Fibroblast of pulmonary artery (primary cell): ENCODE data around the gene DENND2C.
A peak's percentile ranks its signal among the peaks of the same experiment; 100 is the strongest.
"Not testable (repeated sequence)": the region's sequence is repeated elsewhere in the genome, so short reads cannot be mapped to it uniquely, and the experiment has no call there.

ENCODE experiments used
- DNase-seq: peaks from one replicate; pipeline ENCODE4 v3.0.0-alpha.2; 2010; ENCODE audit warnings: low read depth
- H3K4me3 ChIP-seq: replicated peaks from 2 replicates; pipeline ENCODE4 v1.5.1; 2011; ENCODE audit warnings: low read depth, mild to moderate bottlenecking, control low read depth, low read length, moderate library complexity
- TF ChIP-seq, protein P1 (sequence below): IDR thresholded peaks from 2 replicates; pipeline ENCODE4 v1.5.1; 2011; ENCODE audit warnings: mild to moderate bottlenecking, control low read depth, low read length, inconsistent platforms; ENCODE audit errors: missing control alignments

DENND2C gene

DNA sequence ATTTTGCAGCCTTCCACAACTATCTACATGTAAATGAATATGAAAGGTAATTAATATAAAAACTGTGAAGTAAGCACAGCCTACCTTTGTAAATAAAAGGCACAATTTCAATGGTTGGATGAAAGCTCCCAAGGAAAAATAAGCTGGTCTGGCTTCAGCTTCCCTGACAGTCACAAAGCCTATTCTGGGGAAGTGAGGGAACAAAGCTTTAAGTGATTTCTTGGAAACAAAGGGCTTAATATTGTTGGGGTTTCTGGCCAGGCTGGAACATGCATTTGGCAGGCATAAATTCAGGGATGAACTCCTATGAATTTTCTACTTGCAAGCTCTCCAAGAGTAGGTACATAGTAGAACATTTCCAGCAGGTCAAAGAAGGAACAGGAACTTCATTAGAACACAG lies 105.7 kb downstream of the DENND2C start:
- TF ChIP-seq, protein P1, sequence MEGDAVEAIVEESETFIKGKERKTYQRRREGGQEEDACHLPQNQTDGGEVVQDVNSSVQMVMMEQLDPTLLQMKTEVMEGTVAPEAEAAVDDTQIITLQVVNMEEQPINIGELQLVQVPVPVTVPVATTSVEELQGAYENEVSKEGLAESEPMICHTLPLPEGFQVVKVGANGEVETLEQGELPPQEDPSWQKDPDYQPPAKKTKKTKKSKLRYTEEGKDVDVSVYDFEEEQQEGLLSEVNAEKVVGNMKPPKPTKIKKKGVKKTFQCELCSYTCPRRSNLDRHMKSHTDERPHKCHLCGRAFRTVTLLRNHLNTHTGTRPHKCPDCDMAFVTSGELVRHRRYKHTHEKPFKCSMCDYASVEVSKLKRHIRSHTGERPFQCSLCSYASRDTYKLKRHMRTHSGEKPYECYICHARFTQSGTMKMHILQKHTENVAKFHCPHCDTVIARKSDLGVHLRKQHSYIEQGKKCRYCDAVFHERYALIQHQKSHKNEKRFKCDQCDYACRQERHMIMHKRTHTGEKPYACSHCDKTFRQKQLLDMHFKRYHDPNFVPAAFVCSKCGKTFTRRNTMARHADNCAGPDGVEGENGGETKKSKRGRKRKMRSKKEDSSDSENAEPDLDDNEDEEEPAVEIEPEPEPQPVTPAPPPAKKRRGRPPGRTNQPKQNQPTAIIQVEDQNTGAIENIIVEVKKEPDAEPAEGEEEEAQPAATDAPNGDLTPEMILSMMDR: no peak
- DNase-seq: no peak
- no peak overlapping the region for H3K4me3 ChIP-seq

DNA sequence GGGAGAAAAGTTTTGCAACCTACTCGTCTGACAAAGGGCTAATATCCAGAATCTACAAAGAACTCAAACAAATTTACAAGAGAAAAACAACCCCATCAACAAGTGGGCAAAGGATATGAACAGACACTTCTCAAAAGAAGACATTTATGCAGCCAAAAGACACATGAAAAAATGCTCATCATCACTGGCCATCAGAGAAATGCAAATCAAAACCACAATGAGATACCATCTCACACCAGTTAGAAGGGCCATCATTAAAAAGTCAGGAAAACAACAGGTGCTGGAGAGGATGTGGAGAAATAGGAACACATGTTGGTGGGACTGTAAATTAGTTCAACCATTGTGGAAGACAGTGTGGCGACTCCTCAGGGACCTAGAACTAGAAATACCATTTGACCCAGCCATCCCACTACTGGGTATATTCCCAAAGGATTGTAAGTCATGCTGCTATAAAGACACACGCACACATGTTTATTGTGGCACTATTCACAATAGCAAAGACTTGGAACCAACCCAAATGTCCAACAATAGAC lies 106.8 kb downstream of the DENND2C start:
- not testable (repeated sequence) for H3K4me3 ChIP-seq, DNase-seq

DNA sequence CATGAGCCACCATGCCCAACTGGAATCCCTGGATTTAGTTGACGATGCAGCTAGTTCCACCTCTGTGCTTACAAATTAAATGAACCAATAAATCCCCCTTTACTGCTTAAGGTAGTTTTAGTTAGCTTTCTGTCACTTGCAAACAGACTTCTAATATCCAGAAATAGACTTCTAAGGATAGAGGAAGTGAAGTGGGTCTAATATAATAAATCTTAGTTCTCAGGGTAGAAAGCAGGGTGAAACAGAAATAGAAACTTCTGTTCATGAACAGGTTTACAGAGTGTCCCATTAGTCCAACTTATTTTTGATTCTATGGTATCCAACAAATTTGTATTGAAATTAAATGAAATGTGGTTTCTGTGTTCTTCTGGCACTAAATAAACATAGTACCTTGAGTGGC lies 108.5 kb downstream of the DENND2C start:
- TF ChIP-seq, protein P1: no peak
- H3K4me3 ChIP-seq: no peak overlapping the region
- no peak for DNase-seq

DNA sequence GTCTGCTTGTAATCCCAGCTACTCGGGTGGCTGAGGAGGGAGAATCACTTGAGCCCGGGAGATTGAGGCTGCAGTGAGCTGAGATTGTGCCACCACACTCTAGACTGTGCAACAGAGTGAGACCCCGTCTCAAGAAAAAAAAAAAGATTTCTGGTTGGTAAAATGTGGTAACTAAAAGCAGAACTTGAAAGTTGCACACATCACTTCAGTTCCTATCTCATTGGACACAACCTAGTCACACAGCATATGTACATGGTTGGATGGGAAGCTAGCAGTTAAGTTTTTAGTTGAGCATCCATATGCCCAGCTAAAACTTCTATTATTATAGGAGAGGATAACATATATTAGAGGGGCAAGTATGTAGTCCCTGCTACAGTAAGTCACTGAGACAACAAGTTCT lies 110.5 kb downstream of the DENND2C start:
- TF ChIP-seq, protein P1: no peak
- DNase-seq: no peak

DNA sequence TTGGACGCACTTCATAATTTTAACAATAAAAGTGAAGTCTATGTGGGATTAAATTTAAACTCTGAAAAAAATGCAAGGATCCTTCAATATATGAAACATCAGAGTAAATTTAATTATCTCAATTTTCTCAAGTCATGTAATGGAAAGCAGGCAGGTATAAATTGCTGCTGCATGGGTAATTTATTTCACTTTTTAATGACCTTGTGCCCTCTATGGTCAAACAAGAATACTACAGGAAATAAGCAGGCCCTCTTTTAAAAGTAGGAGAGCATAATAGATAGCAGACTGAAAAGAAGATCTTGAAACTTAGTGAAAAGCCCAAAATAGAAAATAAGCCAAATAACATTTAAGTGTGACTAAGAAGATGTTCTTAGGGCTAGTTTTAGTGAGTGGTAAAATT lies 111.3 kb downstream of the DENND2C start:
- H3K4me3 ChIP-seq: no peak overlapping the region
- TF ChIP-seq, protein P1: peak; percentile 36
- DNase-seq: peak; percentile 28

More for the DNA sequence above, 110.5 kb downstream of the DENND2C start:
- H3K4me3 ChIP-seq: no peak overlapping the region

DNA sequence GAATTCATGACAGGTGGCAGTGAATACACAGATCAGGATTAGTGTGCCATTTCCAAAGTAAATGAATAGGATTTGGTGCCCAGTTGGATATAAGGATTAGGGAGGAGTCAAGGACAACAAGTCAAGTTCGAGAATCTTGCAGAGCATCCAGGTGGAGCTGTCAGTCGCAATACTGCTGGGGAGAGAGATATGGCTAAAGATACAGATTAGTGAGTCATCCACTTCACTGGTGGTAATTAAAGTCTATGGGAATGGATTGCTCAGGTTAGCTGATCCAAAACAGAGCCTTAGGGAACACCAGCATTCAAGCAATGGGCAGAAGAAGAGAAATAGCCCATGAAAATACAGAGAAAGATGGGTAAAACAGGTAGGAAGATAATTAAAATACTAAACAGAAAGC lies 115.3 kb downstream of the DENND2C start:
- TF ChIP-seq, protein P1: no peak
- DNase-seq: no peak
- H3K4me3 ChIP-seq: no peak overlapping the region

DNA sequence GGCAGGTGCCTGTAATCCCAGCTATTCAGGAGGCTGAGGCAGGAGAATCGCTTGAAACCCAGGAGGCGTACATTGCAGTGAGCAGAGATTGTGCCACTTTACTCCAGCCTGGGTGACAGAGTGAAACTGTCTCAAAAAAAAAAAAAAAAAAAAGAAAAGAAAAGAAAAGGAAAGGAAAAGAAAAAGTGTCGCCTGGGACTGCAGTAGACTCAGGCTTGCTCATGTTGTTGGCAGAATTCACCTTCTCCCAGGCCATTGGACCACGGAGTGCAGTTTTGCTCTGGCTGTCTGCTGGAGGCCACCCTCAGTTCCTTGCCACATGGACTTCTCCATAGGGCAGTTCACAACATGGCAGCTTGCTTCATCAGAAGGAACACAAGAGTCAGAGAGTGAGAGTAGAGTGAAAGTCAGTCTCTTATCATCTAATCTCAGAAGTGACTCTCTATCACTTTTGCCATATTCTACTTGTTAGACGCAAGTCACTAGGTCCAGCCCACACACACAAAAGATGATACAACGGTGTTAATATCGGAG lies 117.7 kb downstream of the DENND2C start:
- TF ChIP-seq, protein P1: no peak

DNA sequence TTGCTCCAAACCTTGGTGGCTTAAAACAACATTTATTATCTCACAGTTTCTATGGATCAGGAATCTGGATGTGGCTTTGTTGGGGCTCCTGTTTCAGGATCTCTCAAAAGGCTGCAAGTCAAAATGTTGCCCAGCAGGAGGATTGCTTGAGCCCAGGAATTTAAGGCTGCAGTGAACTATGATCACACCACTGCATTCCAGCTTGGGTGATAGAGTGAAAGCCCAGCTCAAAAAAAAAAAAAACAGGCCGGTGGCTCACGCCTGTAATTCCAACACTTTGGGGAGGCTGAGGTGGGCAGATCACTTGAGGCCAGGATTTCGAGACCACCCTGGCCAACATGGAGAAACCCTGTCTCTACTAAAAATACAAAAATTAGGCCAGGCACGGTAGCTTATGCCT lies 118.4 kb downstream of the DENND2C start:
- no peak for DNase-seq
- TF ChIP-seq, protein P1: no peak
- H3K4me3 ChIP-seq: no peak overlapping the region

More for the DNA sequence above, 117.7 kb downstream of the DENND2C start:
- H3K4me3 ChIP-seq: no peak overlapping the region
- DNase-seq: no peak
